Body of pancreas (tissue), 4 donors: ENCODE measurements around the gene USHBP1.

Experiments used
- POLR2A ChIP-seq, 3 donors: fragments of 450-650 bp; IDR thresholded peaks; one replicate each; pipeline ENCODE4 v1.6.1; 2016; ENCODE audit warnings: antibody characterized with exemption in 3 of 3, mild to moderate bottlenecking in 2 of 3
- TF ChIP-seq, protein P1 (sequence below), 7 experiments: fragments of 450-650 bp in 4 of 7; fragments of 200-600 bp in 3 of 7; sonication (generic) in 3 of 7; IDR thresholded peaks; one replicate each; pipeline ENCODE4 v1.5.1; 2016 to 2019; ENCODE audit warnings: antibody characterized with exemption in 7 of 7

DNA sequence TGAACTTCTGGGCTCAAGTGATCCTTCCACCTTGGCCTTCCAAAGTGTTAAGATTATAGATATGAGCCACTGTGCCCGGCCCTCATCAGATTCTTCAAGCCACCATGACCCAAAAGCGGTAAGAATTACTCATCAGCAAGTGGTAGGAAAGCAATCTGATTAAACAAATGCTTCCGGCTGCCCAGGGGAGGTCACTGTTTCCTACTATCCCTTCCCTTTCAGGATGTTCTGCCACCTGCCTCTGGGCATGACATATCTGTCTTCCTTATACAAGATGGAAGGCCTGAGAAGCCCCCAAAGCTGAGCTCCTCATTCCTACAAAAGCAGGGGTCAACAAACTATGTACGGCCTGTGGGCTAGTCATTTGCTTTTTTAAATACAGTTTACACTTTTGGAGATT lies 31.7 kb upstream of the USHBP1 start:
- no peak for TF ChIP-seq POLR2A (IDR thresholded peaks at IDR 0.05)
- TF ChIP-seq, protein P1, sequence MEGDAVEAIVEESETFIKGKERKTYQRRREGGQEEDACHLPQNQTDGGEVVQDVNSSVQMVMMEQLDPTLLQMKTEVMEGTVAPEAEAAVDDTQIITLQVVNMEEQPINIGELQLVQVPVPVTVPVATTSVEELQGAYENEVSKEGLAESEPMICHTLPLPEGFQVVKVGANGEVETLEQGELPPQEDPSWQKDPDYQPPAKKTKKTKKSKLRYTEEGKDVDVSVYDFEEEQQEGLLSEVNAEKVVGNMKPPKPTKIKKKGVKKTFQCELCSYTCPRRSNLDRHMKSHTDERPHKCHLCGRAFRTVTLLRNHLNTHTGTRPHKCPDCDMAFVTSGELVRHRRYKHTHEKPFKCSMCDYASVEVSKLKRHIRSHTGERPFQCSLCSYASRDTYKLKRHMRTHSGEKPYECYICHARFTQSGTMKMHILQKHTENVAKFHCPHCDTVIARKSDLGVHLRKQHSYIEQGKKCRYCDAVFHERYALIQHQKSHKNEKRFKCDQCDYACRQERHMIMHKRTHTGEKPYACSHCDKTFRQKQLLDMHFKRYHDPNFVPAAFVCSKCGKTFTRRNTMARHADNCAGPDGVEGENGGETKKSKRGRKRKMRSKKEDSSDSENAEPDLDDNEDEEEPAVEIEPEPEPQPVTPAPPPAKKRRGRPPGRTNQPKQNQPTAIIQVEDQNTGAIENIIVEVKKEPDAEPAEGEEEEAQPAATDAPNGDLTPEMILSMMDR (IDR thresholded peaks at IDR 0.05), result no peak
